Small intestine (tissue), 7 donors: ENCODE measurements around the gene FAM216A. TPM values are rescaled to one million over a fixed set of nuclear protein-coding genes. Genes with fewer than 3 reads are reported as not detected.

ENCODE experiments used
- DNase-seq, 2 donors: peaks; one replicate each; pipeline versions ENCODE4 v3.0.0 to v3.0.0-alpha.2; 2013
- FAIRE-seq: peaks from 2 replicates; lab custom pipeline; 2012; peaks lifted over from hg19 to GRCh38; lab: Jason Lieb, UNC
- H3K27ac ChIP-seq, 3 donors: one replicate each; pipeline ENCODE4 v1.5.1; 2013; ENCODE audit warnings: low read length in 2 of 3, mild to moderate bottlenecking in 2 of 3, control low read depth in 1 of 3, inconsistent platforms in 1 of 3, low read depth in 1 of 3, moderate library complexity in 1 of 3
- H3K27me3 ChIP-seq, 3 donors: one replicate each; pipeline ENCODE4 v1.6.1; 2013; ENCODE audit warnings: low read length in 3 of 3, inconsistent platforms in 1 of 3; ENCODE audit not compliant: control insufficient read depth in 3 of 3, insufficient read depth in 3 of 3
- H3K36me3 ChIP-seq, 3 donors: one replicate each; pipeline ENCODE4 v1.6.1; 2013; ENCODE audit warnings: low read length in 3 of 3, inconsistent platforms in 1 of 3, low read depth in 1 of 3, mild to moderate bottlenecking in 1 of 3, moderate library complexity in 1 of 3; ENCODE audit not compliant: control insufficient read depth in 3 of 3, insufficient read depth in 2 of 3
- H3K4me1 ChIP-seq, 3 donors: one replicate each; pipeline ENCODE4 v1.6.1; 2013; ENCODE audit warnings: low read length in 2 of 3, inconsistent platforms in 1 of 3, low read depth in 1 of 3, mild to moderate bottlenecking in 1 of 3, moderate library complexity in 1 of 3; ENCODE audit not compliant: control insufficient read depth in 3 of 3, insufficient read depth in 2 of 3
- H3K4me3 ChIP-seq, 3 donors: one replicate each; pipeline ENCODE4 v1.5.1; 2013; ENCODE audit warnings: low read length in 3 of 3, control low read depth in 1 of 3, inconsistent platforms in 1 of 3, low read depth in 1 of 3, mild to moderate bottlenecking in 1 of 3, moderate library complexity in 1 of 3
- H3K9me3 ChIP-seq, 2 donors: one replicate each; pipeline ENCODE4 v1.6.1; 2013; ENCODE audit warnings: low read depth in 1 of 2, low read length in 1 of 2; ENCODE audit not compliant: control insufficient read depth in 2 of 2, insufficient read depth in 1 of 2
- WGBS, 3 donors: extraction: QIAGEN DNeasy Blood & Tissue Kit; methylation state at CpG; one replicate each; pipeline ENCODE4 v1.1.7; 2013; 5-methylcytosine and 5-hydroxymethylcytosine counted together
- polyA plus RNA-seq, 4 donors: library from polyadenylated mRNA; stranded (reverse) in 3 of 4; unstranded in 1 of 4; fragments of 200-250 nt in 3 of 4; fragments of 120-200 nt in 1 of 4; gene quantifications; one replicate each; pipeline versions ENCODE4 v1.2.1 to v1.2.3, GENCODE V29; 2013
- donor health status: healthy with polysubstance abuse.
- donor health status: control.
- donor health status: control.
- donor health status: Bipolar disorder and iron deficiency.
- donor health status: healthy.

FAM216A gene
- polyA plus RNA-seq, 4 donors, result 0.45 to 6.6 (median 2.7) TPM

GRCh38 chr12:110538869-110539622 lies 70.4 kb downstream of the FAM216A start:
- Histone ChIP-seq H3K36me3 (peaks cover 2 to 27% (median 5%) of the 10 kb centered on the region in 3 donors), H3K27me3 (no peaks in the 10 kb centered on the region), H3K4me3 (no peak overlapping the region), H3K4me1 (peaks cover 0 to 9% (median 0%) of the 10 kb centered on the region in 3 donors), H3K27ac (peak overlapping the region in 2 of 3 donors; percentile 24 to 45), H3K9me3 (no peaks in the 10 kb centered on the region)
- DNase-seq (peak; percentile 20 to 50), FAIRE-seq (no peak)
- WGBS, 3 donors, result 61 to 69% (median 62%) methylated on average over 5 of the region's 5 CpGs

Other genes starting within 250 kb of the FAM216A start
- 100 to 1,000 TPM in 2 of 4 donors, 10 to 100 TPM in 2; 14.8 to 134 (median 61.2) TPM for gene ATP2A2, start 187.6 kb upstream of the FAM216A start, polyA plus RNA-seq
- 10 to 100 TPM; 15.4 to 44.9 (median 24.0) TPM for gene ANAPC7, start 65.1 kb upstream of the FAM216A start, polyA plus RNA-seq
- gene ARPC3, start 18.5 kb upstream of the FAM216A start, polyA plus RNA-seq, result 100 to 1,000 TPM; 324 to 507 (median 390) TPM
- 10 to 100 TPM in 2 of 4 donors, 1 to 10 TPM in 2; 5.4 to 20.9 (median 11.0) TPM for gene GPN3, start 588 bp upstream of the FAM216A start, polyA plus RNA-seq
- 100 to 1,000 TPM; 159 to 252 (median 170) TPM for gene VPS29, start 33.3 kb downstream of the FAM216A start, polyA plus RNA-seq
- gene RAD9B, start 33.5 kb downstream of the FAM216A start, polyA plus RNA-seq, result under 1 TPM in 2 of 4 donors, not detected in 2; 0.24 to 0.61 TPM
- 10 to 100 TPM in 3 of 4 donors, 1 to 10 TPM in 1; 8.6 to 21.5 (median 12.0) TPM for gene PPTC7, start 114.5 kb downstream of the FAM216A start, polyA plus RNA-seq
- 10 to 100 TPM in 1 of 4 donors, 1 to 10 TPM in 2, under 1 TPM in 1; 0.67 to 25.2 (median 3.6) TPM for gene TCTN1, start 145.3 kb downstream of the FAM216A start, polyA plus RNA-seq
- 1 to 10 TPM; 1.9 to 4.7 (median 3.5) TPM for gene HVCN1, start 220.3 kb downstream of the FAM216A start, polyA plus RNA-seq